H1 (cell line): ENCODE data around the gene TNFRSF14. TPM values are rescaled to one million over a fixed set of nuclear protein-coding genes. Genes with fewer than 3 reads are reported as not detected.

Experiments used
- BRCA1 ChIP-seq: IDR thresholded peaks from 2 replicates; pipeline ENCODE4 v1.6.1; 2012; ENCODE audit warnings: low read depth, low read length, improper control_type of control experiment
- KDM5A ChIP-seq: fragments of 200-600 bp; IDR thresholded peaks from 2 replicates; pipeline ENCODE4 v1.7.1; 2012; ENCODE audit warnings: mild to moderate bottlenecking, low read length, inconsistent platforms, mixed read lengths
- SP2 ChIP-seq: IDR thresholded peaks from 2 replicates; pipeline ENCODE4 v1.6.1; 2012; ENCODE audit warnings: mild to moderate bottlenecking, low read length, inconsistent platforms
- TBP ChIP-seq: IDR thresholded peaks from 2 replicates; pipeline ENCODE4 v1.6.1; 2011; ENCODE audit warnings: low read depth, low read length, improper control_type of control experiment
- YY1 ChIP-seq: IDR thresholded peaks from 2 replicates; pipeline ENCODE4 v1.6.1; 2011; ENCODE audit warnings: low read depth, mild to moderate bottlenecking, low read length
- polyA plus RNA-seq, 7 experiments: library from polyadenylated mRNA; depleted of rRNA in 3 of 7; stranded (reverse) in 5 of 7; unstranded in 2 of 7; fragments of >200 nt in 5 of 7; fragments of 200-250 nt in 2 of 7; gene quantifications; 1 replicate in 5 of 7; 2 replicates in 1 of 7; 4 replicates in 1 of 7; pipeline versions ENCODE4 v1.2.1 to v1.2.3, GENCODE V29; 2011 to 2013; ENCODE audit warnings: missing spikeins in 2 of 7, mixed read lengths in 2 of 7
- total RNA-seq: library from RNA; stranded (reverse); fragmentation: NEBNext Ultra II Directional; extraction: Animal tissue kit (Norgen Biotek cat#: 25700); gene quantifications from 2 replicates; pipeline ENCODE4 v1.2.1, GENCODE V29; 2021
- TF ChIP-seq, protein P1 (sequence below): fragments of 300-600 bp; sonication (generic); IDR thresholded peaks from 2 replicates; pipeline ENCODE4 v1.7.1; 2012; ENCODE audit warnings: low read length, moderate library complexity, mild to moderate bottlenecking, inconsistent platforms; ENCODE audit not compliant: insufficient replicate concordance

Gene TNFRSF14
- total and polyA plus RNA-seq, 2 of the 8 experiments (the other 6 are each of a cell fraction or from before 2014, with no cell fraction given): 0.36 to 0.50 TPM

DNA sequence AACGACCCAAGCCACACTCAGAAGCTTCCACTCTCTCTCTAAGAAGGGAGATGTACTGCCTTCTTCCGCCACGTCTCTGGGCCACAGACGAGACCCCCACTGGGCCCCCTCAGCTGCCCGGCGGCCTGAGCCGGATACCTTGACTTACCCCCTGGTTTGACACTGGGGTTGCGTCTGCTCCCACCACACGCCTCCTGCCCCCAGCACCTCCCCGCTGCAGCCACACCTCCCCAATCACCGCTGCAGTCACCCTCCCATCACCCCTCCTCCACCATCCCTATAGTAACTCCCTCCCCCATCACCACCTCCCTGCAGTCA lies 40.4 kb upstream of the TNFRSF14 start (continued):
- TF ChIP-seq, protein P1, sequence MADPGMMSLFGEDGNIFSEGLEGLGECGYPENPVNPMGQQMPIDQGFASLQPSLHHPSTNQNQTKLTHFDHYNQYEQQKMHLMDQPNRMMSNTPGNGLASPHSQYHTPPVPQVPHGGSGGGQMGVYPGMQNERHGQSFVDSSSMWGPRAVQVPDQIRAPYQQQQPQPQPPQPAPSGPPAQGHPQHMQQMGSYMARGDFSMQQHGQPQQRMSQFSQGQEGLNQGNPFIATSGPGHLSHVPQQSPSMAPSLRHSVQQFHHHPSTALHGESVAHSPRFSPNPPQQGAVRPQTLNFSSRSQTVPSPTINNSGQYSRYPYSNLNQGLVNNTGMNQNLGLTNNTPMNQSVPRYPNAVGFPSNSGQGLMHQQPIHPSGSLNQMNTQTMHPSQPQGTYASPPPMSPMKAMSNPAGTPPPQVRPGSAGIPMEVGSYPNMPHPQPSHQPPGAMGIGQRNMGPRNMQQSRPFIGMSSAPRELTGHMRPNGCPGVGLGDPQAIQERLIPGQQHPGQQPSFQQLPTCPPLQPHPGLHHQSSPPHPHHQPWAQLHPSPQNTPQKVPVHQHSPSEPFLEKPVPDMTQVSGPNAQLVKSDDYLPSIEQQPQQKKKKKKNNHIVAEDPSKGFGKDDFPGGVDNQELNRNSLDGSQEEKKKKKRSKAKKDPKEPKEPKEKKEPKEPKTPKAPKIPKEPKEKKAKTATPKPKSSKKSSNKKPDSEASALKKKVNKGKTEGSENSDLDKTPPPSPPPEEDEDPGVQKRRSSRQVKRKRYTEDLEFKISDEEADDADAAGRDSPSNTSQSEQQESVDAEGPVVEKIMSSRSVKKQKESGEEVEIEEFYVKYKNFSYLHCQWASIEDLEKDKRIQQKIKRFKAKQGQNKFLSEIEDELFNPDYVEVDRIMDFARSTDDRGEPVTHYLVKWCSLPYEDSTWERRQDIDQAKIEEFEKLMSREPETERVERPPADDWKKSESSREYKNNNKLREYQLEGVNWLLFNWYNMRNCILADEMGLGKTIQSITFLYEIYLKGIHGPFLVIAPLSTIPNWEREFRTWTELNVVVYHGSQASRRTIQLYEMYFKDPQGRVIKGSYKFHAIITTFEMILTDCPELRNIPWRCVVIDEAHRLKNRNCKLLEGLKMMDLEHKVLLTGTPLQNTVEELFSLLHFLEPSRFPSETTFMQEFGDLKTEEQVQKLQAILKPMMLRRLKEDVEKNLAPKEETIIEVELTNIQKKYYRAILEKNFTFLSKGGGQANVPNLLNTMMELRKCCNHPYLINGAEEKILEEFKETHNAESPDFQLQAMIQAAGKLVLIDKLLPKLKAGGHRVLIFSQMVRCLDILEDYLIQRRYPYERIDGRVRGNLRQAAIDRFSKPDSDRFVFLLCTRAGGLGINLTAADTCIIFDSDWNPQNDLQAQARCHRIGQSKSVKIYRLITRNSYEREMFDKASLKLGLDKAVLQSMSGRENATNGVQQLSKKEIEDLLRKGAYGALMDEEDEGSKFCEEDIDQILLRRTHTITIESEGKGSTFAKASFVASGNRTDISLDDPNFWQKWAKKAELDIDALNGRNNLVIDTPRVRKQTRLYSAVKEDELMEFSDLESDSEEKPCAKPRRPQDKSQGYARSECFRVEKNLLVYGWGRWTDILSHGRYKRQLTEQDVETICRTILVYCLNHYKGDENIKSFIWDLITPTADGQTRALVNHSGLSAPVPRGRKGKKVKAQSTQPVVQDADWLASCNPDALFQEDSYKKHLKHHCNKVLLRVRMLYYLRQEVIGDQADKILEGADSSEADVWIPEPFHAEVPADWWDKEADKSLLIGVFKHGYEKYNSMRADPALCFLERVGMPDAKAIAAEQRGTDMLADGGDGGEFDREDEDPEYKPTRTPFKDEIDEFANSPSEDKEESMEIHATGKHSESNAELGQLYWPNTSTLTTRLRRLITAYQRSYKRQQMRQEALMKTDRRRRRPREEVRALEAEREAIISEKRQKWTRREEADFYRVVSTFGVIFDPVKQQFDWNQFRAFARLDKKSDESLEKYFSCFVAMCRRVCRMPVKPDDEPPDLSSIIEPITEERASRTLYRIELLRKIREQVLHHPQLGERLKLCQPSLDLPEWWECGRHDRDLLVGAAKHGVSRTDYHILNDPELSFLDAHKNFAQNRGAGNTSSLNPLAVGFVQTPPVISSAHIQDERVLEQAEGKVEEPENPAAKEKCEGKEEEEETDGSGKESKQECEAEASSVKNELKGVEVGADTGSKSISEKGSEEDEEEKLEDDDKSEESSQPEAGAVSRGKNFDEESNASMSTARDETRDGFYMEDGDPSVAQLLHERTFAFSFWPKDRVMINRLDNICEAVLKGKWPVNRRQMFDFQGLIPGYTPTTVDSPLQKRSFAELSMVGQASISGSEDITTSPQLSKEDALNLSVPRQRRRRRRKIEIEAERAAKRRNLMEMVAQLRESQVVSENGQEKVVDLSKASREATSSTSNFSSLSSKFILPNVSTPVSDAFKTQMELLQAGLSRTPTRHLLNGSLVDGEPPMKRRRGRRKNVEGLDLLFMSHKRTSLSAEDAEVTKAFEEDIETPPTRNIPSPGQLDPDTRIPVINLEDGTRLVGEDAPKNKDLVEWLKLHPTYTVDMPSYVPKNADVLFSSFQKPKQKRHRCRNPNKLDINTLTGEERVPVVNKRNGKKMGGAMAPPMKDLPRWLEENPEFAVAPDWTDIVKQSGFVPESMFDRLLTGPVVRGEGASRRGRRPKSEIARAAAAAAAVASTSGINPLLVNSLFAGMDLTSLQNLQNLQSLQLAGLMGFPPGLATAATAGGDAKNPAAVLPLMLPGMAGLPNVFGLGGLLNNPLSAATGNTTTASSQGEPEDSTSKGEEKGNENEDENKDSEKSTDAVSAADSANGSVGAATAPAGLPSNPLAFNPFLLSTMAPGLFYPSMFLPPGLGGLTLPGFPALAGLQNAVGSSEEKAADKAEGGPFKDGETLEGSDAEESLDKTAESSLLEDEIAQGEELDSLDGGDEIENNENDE: no peak
- no peak for TF ChIP-seq YY1
- no peak for TF ChIP-seq BRCA1
- no peak for TF ChIP-seq SP2
- TF ChIP-seq TBP: no peak
- TF ChIP-seq KDM5A: no peak
